ENCODE data around the gene FIZ1. TPM values are rescaled to one million over a fixed set of nuclear protein-coding genes. Genes with fewer than 3 reads are reported as not detected.
A peak's percentile ranks its signal among the peaks of the same experiment; 100 is the strongest.

The FIZ1 gene
- total and polyA plus RNA-seq, 7 donors: 3.5 to 9.6 (median 8.9) TPM

DNA sequence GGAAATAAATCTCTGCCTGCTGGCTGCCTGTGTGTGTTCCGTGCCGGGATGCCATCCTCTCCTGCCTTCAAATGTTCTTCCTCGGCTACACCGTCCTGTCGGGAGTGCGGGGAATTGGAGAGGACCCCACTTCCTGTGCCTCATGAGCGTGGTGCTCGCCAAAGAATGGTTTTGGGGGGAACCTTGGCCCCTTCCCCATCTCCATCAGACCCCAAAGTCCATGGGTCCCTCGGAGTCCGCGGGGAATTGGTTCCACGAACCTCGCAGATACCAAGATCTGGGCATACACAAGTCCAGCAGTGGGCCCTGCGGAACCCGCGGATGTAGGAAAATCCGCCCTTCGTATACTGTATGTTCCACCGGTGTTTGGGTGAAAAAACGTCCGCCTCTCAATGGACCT, 3.8 kb upstream of the FIZ1 start:
- Histone ChIP-seq H3K4me3 (no peak overlapping the region), H3K4me1 (peaks cover 0 to 44% (median 37%) of the 10 kb centered on the region in 4 donors), H3K27ac (peak overlapping the region in 1 of 4 donors; percentile 95), H3K9me3 (no peaks in the 10 kb centered on the region), H3K36me3 (peaks cover 0 to 3% (median 0%) of the 10 kb centered on the region in 4 donors), H3K27me3 (no peaks in the 10 kb centered on the region)
- no peak for TF ChIP-seq POLR2AphosphoS5 (IDR thresholded peaks at IDR 0.05)
- TF ChIP-seq EP300 (IDR thresholded peaks at IDR 0.05): no peak
- no peak for TF ChIP-seq POLR2A (IDR thresholded peaks at IDR 0.05)
- TF ChIP-seq, protein P1, sequence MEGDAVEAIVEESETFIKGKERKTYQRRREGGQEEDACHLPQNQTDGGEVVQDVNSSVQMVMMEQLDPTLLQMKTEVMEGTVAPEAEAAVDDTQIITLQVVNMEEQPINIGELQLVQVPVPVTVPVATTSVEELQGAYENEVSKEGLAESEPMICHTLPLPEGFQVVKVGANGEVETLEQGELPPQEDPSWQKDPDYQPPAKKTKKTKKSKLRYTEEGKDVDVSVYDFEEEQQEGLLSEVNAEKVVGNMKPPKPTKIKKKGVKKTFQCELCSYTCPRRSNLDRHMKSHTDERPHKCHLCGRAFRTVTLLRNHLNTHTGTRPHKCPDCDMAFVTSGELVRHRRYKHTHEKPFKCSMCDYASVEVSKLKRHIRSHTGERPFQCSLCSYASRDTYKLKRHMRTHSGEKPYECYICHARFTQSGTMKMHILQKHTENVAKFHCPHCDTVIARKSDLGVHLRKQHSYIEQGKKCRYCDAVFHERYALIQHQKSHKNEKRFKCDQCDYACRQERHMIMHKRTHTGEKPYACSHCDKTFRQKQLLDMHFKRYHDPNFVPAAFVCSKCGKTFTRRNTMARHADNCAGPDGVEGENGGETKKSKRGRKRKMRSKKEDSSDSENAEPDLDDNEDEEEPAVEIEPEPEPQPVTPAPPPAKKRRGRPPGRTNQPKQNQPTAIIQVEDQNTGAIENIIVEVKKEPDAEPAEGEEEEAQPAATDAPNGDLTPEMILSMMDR (IDR thresholded peaks at IDR 0.05): no peak
- intact Hi-C loops (cut with DNase I): no loop called here
- WGBS, 2 donors: 92 to 94% methylated on average over 21 of the region's 21 CpGs
- DNase-seq: no peak

DNA sequence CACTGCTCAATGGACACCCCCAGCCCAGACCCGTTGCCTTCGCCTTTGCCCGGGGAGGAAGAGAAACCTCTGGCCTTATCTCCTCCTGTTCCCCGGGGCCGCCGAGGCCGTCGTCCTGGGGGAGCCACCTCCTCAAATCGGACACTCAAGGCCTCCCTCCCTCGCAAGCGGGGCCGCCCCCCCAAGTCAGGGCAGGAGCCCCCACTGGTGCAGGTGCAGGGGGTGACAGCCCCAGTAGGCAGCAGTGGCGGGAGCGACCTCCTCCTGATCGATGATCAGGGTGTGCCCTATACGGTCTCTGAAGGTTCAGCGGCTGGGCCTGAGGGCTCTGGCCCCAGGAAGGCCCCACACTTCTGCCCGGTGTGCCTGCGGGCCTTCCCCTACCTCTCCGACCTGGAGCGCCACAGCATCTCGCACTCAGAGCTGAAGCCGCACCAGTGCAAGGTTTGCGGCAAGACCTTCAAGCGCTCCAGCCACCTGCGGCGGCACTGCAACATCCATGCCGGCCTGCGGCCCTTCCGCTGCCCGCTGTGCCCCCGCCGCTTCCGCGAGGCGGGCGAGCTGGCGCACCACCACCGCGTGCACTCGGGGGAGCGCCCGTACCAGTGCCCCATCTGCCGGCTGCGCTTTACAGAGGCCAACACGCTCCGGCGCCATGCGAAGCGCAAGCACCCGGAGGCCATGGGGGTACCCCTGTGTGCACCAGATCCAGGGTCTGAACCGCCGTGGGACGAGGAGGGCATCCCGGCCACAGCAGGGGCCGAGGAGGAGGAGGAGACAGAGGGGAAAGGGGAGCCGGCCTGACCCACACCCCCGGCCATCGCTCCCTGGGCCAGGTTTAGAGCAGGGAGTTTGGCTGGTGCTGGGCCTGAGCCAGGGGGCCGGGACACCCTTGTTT, 3.0 kb upstream of the FIZ1 start:
- Histone ChIP-seq H3K4me1 (peaks cover 0 to 44% (median 33%) of the 10 kb centered on the region in 4 donors), H3K9me3 (no peaks in the 10 kb centered on the region), H3K27me3 (no peaks in the 10 kb centered on the region), H3K36me3 (peaks cover 0 to 4% (median 2%) of the 10 kb centered on the region in 4 donors), H3K4me3 (no peak overlapping the region), H3K27ac (peak overlapping the region in 1 of 4 donors; percentile 98)
- intact Hi-C loops (cut with DNase I): no loop called here
- DNase-seq: no peak
- 96% methylated on average over 60 of the region's 60 CpGs for WGBS, 2 donors
- TF ChIP-seq POLR2AphosphoS5 (IDR thresholded peaks at IDR 0.05) (no peak), EP300 (IDR thresholded peaks at IDR 0.05) (no peak), POLR2A (IDR thresholded peaks at IDR 0.05) (no peak)
- TF ChIP-seq, protein P1 (IDR thresholded peaks at IDR 0.05): no peak

DNA sequence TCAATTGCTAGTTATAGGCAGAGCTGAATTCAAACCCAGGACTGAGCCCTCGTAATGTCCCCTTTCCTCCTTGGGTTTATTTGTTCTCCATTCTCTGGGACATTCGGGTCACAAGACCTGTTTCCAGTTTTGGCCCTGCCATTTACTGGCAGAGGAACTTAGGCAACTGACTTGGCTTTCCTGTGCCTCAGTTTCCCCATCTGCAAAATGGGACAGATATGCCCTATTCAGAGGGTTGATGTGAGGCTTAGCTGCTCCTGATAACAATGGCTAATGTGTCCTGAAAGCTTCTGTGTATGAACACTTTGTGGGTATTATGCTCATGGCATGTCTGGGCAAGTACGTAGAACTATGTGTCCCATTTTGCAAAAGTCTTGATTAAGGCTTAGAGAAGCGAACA, 1.8 kb upstream of the FIZ1 start:
- Histone ChIP-seq H3K36me3 (peaks cover 0 to 17% (median 4%) of the 10 kb centered on the region in 4 donors), H3K9me3 (no peaks in the 10 kb centered on the region), H3K27ac (peak overlapping the region; percentile 93 to 98 (median 98)), H3K27me3 (no peaks in the 10 kb centered on the region), H3K4me3 (peak overlapping the region; percentile 69 to 86 (median 83)), H3K4me1 (peaks cover 0 to 31% (median 22%) of the 10 kb centered on the region in 4 donors)
- TF ChIP-seq POLR2AphosphoS5 (IDR thresholded peaks at IDR 0.05) (no peak), EP300 (IDR thresholded peaks at IDR 0.05) (no peak), POLR2A (IDR thresholded peaks at IDR 0.05) (no peak)
- TF ChIP-seq, protein P1 (IDR thresholded peaks at IDR 0.05): no peak
- WGBS, 2 donors: 61 to 84% methylated on average over 4 of the region's 4 CpGs
- DNase-seq: no peak
- intact Hi-C loops (cut with DNase I): no loop called here

DNA sequence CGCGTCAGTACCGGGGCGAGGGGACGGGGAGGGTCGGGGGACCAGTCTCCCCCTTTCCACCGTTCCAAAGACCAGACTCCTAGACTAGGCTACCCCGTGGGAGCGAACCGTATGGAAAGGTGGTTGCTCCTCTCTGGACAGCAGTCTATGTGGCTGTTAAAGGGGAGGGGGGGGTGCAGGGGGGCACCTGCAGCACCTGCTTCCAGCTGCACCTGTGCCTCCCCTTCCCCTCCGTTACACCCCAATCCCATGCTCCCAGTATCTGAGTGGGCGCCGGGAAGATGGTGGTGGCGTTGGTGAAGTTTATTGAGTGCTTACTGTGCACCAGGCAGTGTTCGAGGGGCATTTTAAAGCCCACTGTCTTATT, 1.3 kb upstream of the FIZ1 start:
- WGBS, 2 donors: 3 to 5% methylated on average over 15 of the region's 15 CpGs
- intact Hi-C loops (cut with DNase I): no loop called here
- H3K9me3 ChIP-seq: no peaks in the 10 kb centered on the region
- peaks cover 0 to 27% (median 20%) of the 10 kb centered on the region in 4 donors for H3K4me1 ChIP-seq
- H3K27me3 ChIP-seq: no peaks in the 10 kb centered on the region
- H3K27ac ChIP-seq: peak overlapping the region; percentile 93 to 98 (median 98)
- DNase-seq: no peak
- peaks cover 0 to 20% (median 4%) of the 10 kb centered on the region in 4 donors for H3K36me3 ChIP-seq
- peak overlapping the region; percentile 69 to 86 (median 83) for H3K4me3 ChIP-seq
- TF ChIP-seq POLR2AphosphoS5 (IDR thresholded peaks at IDR 0.05) (no peak), POLR2A (IDR thresholded peaks at IDR 0.05) (no peak)

Data from sigmoid colon (tissue), 7 donors.